ENCODE results near the gene C22orf15. TPM values are rescaled to one million over a fixed set of nuclear protein-coding genes. Genes with fewer than 3 reads are reported as not detected.

C22orf15 gene
- total RNA-seq, 2 experiments from 2014 or later = 0.49 to 0.84 TPM

- H3K36me3 Mint-ChIP-seq (ENCODE audit: low read depth) = no peaks in the 10 kb centered on the region
- no peak for DNase-seq
- H3K36me3 ChIP-seq (ENCODE audit: insufficient read depth, low read length) = no peaks in the 10 kb centered on the region
- H3K9me3 ChIP-seq (ENCODE audit: control insufficient read depth in 1 of 2, insufficient read depth in 1 of 2, low read length in 2 of 2) = no peaks in the 10 kb centered on the region
- intact Hi-C loops (cut with DNase I, micrococcal nuclease) = no loop called here
- peaks cover 12% of the 10 kb centered on the region for H3K4me1 Mint-ChIP-seq (ENCODE audit: low read depth)
- H3K27me3 ChIP-seq (ENCODE audit: control insufficient read depth in 1 of 2, insufficient read depth in 2 of 2, low read length in 2 of 2) = no peaks in the 10 kb centered on the region
- H3K27me3 Mint-ChIP-seq = no peaks in the 10 kb centered on the region
- no peak for ATAC-seq (ENCODE audit: poor library complexity)
- no peak for TF ChIP-seq CTCF (IDR thresholded peaks at IDR 0.05)
- POLR2A ChIA-PET = interaction anchor here (0.9 to 1.1 kb wide), 2 partner anchors 103 kb away, joined by 3 to 4 read pairs; partner anchors contain the start of gene SLC2A11
- H3K9me3 Mint-ChIP-seq = no peaks in the 10 kb centered on the region
- peaks cover 17% of the 10 kb centered on the region for H3K4me1 ChIP-seq (ENCODE audit: insufficient read depth, low read length)
- H3K27ac Mint-ChIP-seq = no peak within 1 kb of the TSS
- no peak within 1 kb of the TSS for H3K4me3 ChIP-seq (ENCODE audit: low read length)
- H3K27ac ChIP-seq (ENCODE audit: low read depth in 1 of 2, low read length in 2 of 2) = no peak within 1 kb of the TSS
- peak within 1 kb of the TSS; percentile 65 for H3K4me3 Mint-ChIP-seq
- CTCF ChIA-PET = interaction anchor here (1.0 kb wide), 1 partner anchor 11 kb away, joined by 3 read pairs; no protein-coding TSS in a partner anchor
These were observed 8.4 kb upstream of the C22orf15 start, which contains the start of gene VPREB3 for GRCh38 chr22:23754220-23754919. VPREB3 (minus strand) TSS chr22:23754425; CDS start chr22:23754363, 62 bp downstream.

- POLR2A ChIA-PET = interaction anchor here (0.6 to 1.2 kb wide), 3 partner anchors 38 to 712 kb away, joined by 3 read pairs; partner anchors contain the start of gene SLC2A11
- Mint-ChIP-seq H3K36me3 (ENCODE audit: low read depth) (no peaks in the 10 kb centered on the region), H3K9me3 (no peaks in the 10 kb centered on the region), H3K4me1 (ENCODE audit: low read depth) (peaks cover 6% of the 10 kb centered on the region), H3K27ac (no peak overlapping the region), H3K4me3 (no peak overlapping the region), H3K27me3 (no peaks in the 10 kb centered on the region)
- intact Hi-C loops (cut with DNase I, micrococcal nuclease) = no loop called here
- H3K27ac ChIP-seq (ENCODE audit: low read depth in 1 of 2, low read length in 2 of 2) = no peak overlapping the region
- peaks cover 13% of the 10 kb centered on the region for H3K4me1 ChIP-seq (ENCODE audit: insufficient read depth, low read length)
- CTCF ChIA-PET = interaction anchor here (1.0 kb wide), 1 partner anchor 10 kb away, joined by 3 read pairs; no protein-coding TSS in a partner anchor
- no peak overlapping the region for H3K4me3 ChIP-seq (ENCODE audit: low read length)
- no peaks in the 10 kb centered on the region for H3K36me3 ChIP-seq (ENCODE audit: insufficient read depth, low read length)
- no peaks in the 10 kb centered on the region for H3K9me3 ChIP-seq (ENCODE audit: control insufficient read depth in 1 of 2, insufficient read depth in 1 of 2, low read length in 2 of 2)
- no peak for TF ChIP-seq CTCF (IDR thresholded peaks at IDR 0.05)
- H3K27me3 ChIP-seq (ENCODE audit: control insufficient read depth in 1 of 2, insufficient read depth in 2 of 2, low read length in 2 of 2) = no peaks in the 10 kb centered on the region
- DNase-seq (no peak), ATAC-seq (ENCODE audit: poor library complexity) (no peak)
These were observed 7.7 kb upstream of the C22orf15 start for GRCh38 chr22:23754980-23755636.

- ChIA-PET POLR2A (interaction anchor here (1.1 to 1.2 kb wide), 2 partner anchors 37 to 102 kb away, joined by 3 read pairs; partner anchors contain the start of gene SLC2A11), CTCF (interaction anchor here (1.0 kb wide), 1 partner anchor 9 kb away, joined by 3 read pairs; no protein-coding TSS in a partner anchor)
- Histone ChIP-seq H3K9me3 (ENCODE audit: control insufficient read depth in 1 of 2, insufficient read depth in 1 of 2, low read length in 2 of 2) (no peaks in the 10 kb centered on the region), H3K36me3 (ENCODE audit: insufficient read depth, low read length) (no peaks in the 10 kb centered on the region), H3K4me1 (ENCODE audit: insufficient read depth, low read length) (peaks cover 7% of the 10 kb centered on the region), H3K27ac (ENCODE audit: low read depth in 1 of 2, low read length in 2 of 2) (no peak overlapping the region), H3K27me3 (ENCODE audit: control insufficient read depth in 1 of 2, insufficient read depth in 2 of 2, low read length in 2 of 2) (no peaks in the 10 kb centered on the region), H3K4me3 (ENCODE audit: low read length) (no peak overlapping the region)
- Mint-ChIP-seq H3K4me1 (ENCODE audit: low read depth) (peaks cover under 1% of the 10 kb centered on the region), H3K9me3 (no peaks in the 10 kb centered on the region), H3K27me3 (no peaks in the 10 kb centered on the region), H3K36me3 (ENCODE audit: low read depth) (no peaks in the 10 kb centered on the region), H3K4me3 (no peak overlapping the region), H3K27ac (no peak overlapping the region)
- DNase-seq (no peak), ATAC-seq (ENCODE audit: poor library complexity) (no peak)
- TF ChIP-seq CTCF (IDR thresholded peaks at IDR 0.05) = no peak
- intact Hi-C loops (cut with DNase I, micrococcal nuclease) = no loop called here
These were observed 7.1 kb upstream of the C22orf15 start for GRCh38 chr22:23755711-23756110.
